Hepatocyte (in vitro differentiated cells): ENCODE measurements around the gene TRPT1.

Source experiments
- CTCF ChIP-seq: fragments of 200-600 bp; sonication (generic); IDR thresholded peaks from 2 replicates; pipeline ENCODE4 v1.5.1; 2016; ENCODE audit warnings: antibody characterized with exemption, mild to moderate bottlenecking; ENCODE audit not compliant: poor library complexity
- EZH2 ChIP-seq: fragments of 200-600 bp; sonication (generic); IDR thresholded peaks from 2 replicates; pipeline ENCODE4 v1.6.1; 2016; ENCODE audit warnings: antibody characterized with exemption, mild to moderate bottlenecking, borderline replicate concordance

- TF ChIP-seq CTCF: no peak
- TF ChIP-seq EZH2: no peak
Measured at GRCh38 chr11:64244966-64245365, 19.0 kb upstream of the TRPT1 start.
